Pancreas (tissue), 10 donors: Measurements from ENCODE around the gene RBM38. TPM values are rescaled to one million over a fixed set of nuclear protein-coding genes. Genes with fewer than 3 reads are reported as not detected.
"Not testable (repeated sequence)": the region's sequence is repeated elsewhere in the genome, so short reads cannot be mapped to it uniquely, and the experiment has no call there.

Source experiments
- ATAC-seq, 4 donors: fragments of 200-7000 bp; cut with Tn5 transposase; one replicate each; pipeline versions ENCODE4 v1.8.0 to v1.9.1; 2020; ENCODE audit warnings: mild to moderate bottlenecking in 4 of 4, moderate library complexity in 4 of 4
- DNase-seq, 6 donors: peaks; one replicate each; pipeline ENCODE4 v3.0.0-alpha.2; 2020
- FAIRE-seq: peaks from 2 replicates; lab custom pipeline; 2012; peaks lifted over from hg19 to GRCh38; lab: Jason Lieb, UNC
- H3K27ac ChIP-seq, 4 donors: fragments of 200-600 bp; sonication (generic); 1 replicate in 3 of 4; 2 replicates in 1 of 4; pipeline versions ENCODE4 v1.5.0 to v1.8.0; 2020
- H3K27me3 ChIP-seq, 4 donors: fragments of 200-600 bp; one replicate each; pipeline ENCODE4 v1.8.0; 2021
- H3K36me3 ChIP-seq, 3 donors: fragments of 200-600 bp; sonication (generic) in 1 of 3; one replicate each; pipeline versions ENCODE4 v1.5.0 to v1.8.0; 2020 to 2021
- H3K4me1 ChIP-seq, 3 donors: fragments of 200-600 bp; one replicate each; pipeline ENCODE4 v1.8.0; 2021
- H3K4me3 ChIP-seq, 4 donors: fragments of 200-600 bp; sonication (generic) in 2 of 4; one replicate each; pipeline versions ENCODE4 v1.5.0 to v1.8.0; 2020 to 2021
- H3K9me3 ChIP-seq, 4 donors: fragments of 200-600 bp; one replicate each; pipeline ENCODE4 v1.8.0; 2021
- WGBS, 2 donors: extraction: QIAGEN DNeasy Blood & Tissue Kit; methylation state at CpG; one replicate each; pipeline ENCODE4 v1.1.7; 2013; 5-methylcytosine and 5-hydroxymethylcytosine counted together
- intact Hi-C, 3 donors: fragments of 100-400 bp; cut with DNase I; formaldehyde crosslinking; loops; one replicate each; pipeline versions ENCODE4 v1.11.1 to v1.14.2; 2022
- polyA plus RNA-seq, 2 donors: library from polyadenylated mRNA; stranded (reverse); fragments of 200-250 nt; gene quantifications; one replicate each; pipeline ENCODE4 v1.2.3, GENCODE V29; 2013
- total RNA-seq, 6 donors: library from RNA; stranded (reverse); fragmentation: NEBNext Ultra II Directional in 4 of 6; extraction: Animal tissue kit (Norgen Biotek cat#: 25700) in 4 of 6; gene quantifications; one replicate each; pipeline versions ENCODE4 v1.2.1 to v1.2.4, GENCODE V29; 2021 to 2023
- TF ChIP-seq, protein P1 (sequence below), 4 donors: fragments of 200-600 bp; sonication (generic) in 3 of 4; IDR thresholded peaks; one replicate each; pipeline versions ENCODE4 v1.5.0 to v1.8.0; 2021; ENCODE audit warnings: antibody characterized with exemption in 4 of 4
- donor health status: healthy with polysubstance abuse.
- donor health status: DM: no; HTN: no; CAD: no; lungs with moderate emphysema.
- donor health status: DM: no; HTN: no; CAD: no.
- donor health status: control.
- donor health status: control.
- donor health status: Bipolar disorder and iron deficiency.
- donor health status: DM: yes; HTN: yes; CAD: no.
- donor health status: DM: no; HTN: no; CAD: no.
- donor health status: DM: no; HTN: no; CAD: no.
- donor health status: DM: yes; HTN: yes; CAD: no.

RBM38 gene
- total and polyA plus RNA-seq, 8 donors, result 3.9 to 13.1 (median 6.2) TPM

DNA sequence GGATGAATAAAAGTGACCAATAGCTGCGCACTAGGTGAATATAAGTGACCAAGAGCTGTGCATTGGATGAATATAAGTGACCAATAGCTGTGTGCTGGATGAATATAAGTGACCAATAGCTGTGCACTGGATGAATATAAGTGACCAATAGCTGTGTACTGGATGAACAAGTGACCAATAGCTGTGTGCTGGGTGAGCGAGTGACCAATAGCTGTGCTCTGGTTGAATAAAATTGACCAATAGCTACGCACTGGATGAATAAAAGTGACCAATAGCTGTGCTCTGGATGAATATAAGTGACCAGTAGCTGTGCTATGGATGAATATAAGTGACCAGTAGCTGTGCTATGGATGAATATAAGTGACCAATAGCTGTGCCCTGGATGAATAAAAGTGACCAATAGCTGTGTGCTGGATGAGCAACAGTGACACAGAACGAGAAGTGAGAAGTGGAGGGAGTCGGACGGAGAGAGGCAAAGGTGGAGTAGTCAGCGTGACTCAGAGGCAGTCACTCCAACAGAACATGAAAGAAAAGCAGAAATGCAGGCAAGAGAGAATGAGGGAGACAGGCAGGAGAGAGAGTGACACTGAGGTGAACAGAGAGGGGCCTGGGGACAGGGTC is 38.5 kb downstream of the RBM38 start:
- peaks cover 0 to 3% (median 0%) of the 10 kb centered on the region in 3 donors for H3K4me1 ChIP-seq
- H3K9me3 ChIP-seq, result no peaks in the 10 kb centered on the region
- H3K27ac ChIP-seq, result no peak overlapping the region
- no peak overlapping the region for H3K4me3 ChIP-seq
- intact Hi-C loops, result no loop called here
- TF ChIP-seq, protein P1, sequence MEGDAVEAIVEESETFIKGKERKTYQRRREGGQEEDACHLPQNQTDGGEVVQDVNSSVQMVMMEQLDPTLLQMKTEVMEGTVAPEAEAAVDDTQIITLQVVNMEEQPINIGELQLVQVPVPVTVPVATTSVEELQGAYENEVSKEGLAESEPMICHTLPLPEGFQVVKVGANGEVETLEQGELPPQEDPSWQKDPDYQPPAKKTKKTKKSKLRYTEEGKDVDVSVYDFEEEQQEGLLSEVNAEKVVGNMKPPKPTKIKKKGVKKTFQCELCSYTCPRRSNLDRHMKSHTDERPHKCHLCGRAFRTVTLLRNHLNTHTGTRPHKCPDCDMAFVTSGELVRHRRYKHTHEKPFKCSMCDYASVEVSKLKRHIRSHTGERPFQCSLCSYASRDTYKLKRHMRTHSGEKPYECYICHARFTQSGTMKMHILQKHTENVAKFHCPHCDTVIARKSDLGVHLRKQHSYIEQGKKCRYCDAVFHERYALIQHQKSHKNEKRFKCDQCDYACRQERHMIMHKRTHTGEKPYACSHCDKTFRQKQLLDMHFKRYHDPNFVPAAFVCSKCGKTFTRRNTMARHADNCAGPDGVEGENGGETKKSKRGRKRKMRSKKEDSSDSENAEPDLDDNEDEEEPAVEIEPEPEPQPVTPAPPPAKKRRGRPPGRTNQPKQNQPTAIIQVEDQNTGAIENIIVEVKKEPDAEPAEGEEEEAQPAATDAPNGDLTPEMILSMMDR (IDR thresholded peaks at IDR 0.05), result no peak
- H3K36me3 ChIP-seq, result no peaks in the 10 kb centered on the region
- no peak for FAIRE-seq
- ATAC-seq, result no peak
- 78 to 83% methylated on average over 7 of the region's 7 CpGs for WGBS, 2 donors
- H3K27me3 ChIP-seq, result no peaks in the 10 kb centered on the region
- DNase-seq, result peak in 1 of 6 donors; percentile 2

DNA sequence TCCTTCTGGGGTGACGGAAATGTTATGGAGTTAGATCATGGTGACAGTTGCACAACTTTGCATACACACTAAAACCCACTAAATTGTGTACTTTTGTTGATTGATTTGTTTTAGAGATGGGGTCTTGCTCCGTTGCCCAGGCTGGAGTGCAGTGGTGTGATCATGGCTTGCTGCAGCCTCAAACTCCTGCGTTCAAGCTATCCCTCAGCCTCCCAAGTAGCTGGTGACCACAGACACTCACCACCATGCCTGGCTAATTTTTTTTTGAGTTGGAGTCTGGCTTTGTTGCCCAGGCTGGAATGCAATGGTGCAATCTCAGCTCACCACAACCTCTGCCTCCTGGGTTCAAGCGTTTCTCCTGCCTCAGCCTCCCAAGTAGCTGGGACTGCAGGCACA is 39.0 kb downstream of the RBM38 start:
- H3K27ac ChIP-seq, H3K4me3 ChIP-seq, H3K4me1 ChIP-seq, intact Hi-C loops, H3K9me3 ChIP-seq, ATAC-seq, FAIRE-seq, H3K27me3 ChIP-seq, H3K36me3 ChIP-seq: not testable (repeated sequence)
- WGBS, 2 donors, result 69 to 91% methylated on average over 4 of the region's 4 CpGs
- DNase-seq, result peak in 1 of 6 donors; percentile 1

DNA sequence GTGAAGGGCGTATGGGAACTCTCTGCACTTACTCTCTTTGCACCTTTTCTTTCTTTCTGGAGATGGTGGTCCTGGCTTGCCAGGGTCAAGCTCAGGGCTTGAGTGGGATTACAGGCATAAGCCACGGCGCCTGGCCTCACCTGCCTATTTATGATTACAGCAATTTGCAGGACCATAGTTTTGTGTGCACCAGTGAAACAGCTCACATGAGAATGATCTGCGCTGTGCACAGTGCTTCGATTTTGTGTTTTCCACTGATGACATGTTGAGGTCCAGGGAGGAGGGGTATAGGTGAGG is 40.3 kb downstream of the RBM38 start:
- Histone ChIP-seq H3K4me1 (peaks cover 0 to 4% (median 3%) of the 10 kb centered on the region in 3 donors), H3K27ac (no peak overlapping the region), H3K4me3 (no peak overlapping the region), H3K9me3 (no peaks in the 10 kb centered on the region), H3K27me3 (no peaks in the 10 kb centered on the region), H3K36me3 (no peaks in the 10 kb centered on the region)
- WGBS, 2 donors, result 77 to 84% methylated on average over 5 of the region's 5 CpGs
- TF ChIP-seq, protein P1 (IDR thresholded peaks at IDR 0.05), result no peak
- FAIRE-seq, result no peak
- no peak for ATAC-seq
- intact Hi-C loops, result no loop called here
- peak in 1 of 6 donors; percentile 1 for DNase-seq

DNA sequence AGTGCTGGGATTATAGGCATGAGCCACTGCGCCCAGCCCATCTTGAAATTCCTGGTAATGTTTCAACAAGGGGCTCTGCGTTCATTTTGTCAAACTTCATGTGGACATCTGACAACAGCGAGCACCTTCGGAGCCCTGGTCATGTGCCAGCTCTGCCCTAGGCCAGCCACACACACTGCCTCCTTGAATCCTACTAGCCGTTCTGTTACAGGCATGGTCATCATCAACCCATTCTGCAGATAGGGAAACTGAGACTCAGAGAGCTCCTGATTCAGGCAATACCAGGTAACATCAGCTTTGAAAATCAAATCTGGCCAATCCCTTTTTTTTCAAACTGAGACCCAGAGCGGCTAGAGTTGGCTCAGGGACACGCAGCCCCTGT is 41.3 kb downstream of the RBM38 start:
- no peak overlapping the region for H3K27ac ChIP-seq
- FAIRE-seq (no peak), DNase-seq (peak in 1 of 6 donors; percentile 23), ATAC-seq (no peak)
- no peak overlapping the region for H3K4me3 ChIP-seq
- H3K36me3 ChIP-seq, result no peaks in the 10 kb centered on the region
- intact Hi-C loops, result no loop called here
- 89 to 90% methylated on average over 7 of the region's 7 CpGs for WGBS, 2 donors
- no peaks in the 10 kb centered on the region for H3K27me3 ChIP-seq
- TF ChIP-seq, protein P1 (IDR thresholded peaks at IDR 0.05), result no peak
- H3K9me3 ChIP-seq, result no peaks in the 10 kb centered on the region
- H3K4me1 ChIP-seq, result peaks cover 0 to 4% (median 3%) of the 10 kb centered on the region in 3 donors

DNA sequence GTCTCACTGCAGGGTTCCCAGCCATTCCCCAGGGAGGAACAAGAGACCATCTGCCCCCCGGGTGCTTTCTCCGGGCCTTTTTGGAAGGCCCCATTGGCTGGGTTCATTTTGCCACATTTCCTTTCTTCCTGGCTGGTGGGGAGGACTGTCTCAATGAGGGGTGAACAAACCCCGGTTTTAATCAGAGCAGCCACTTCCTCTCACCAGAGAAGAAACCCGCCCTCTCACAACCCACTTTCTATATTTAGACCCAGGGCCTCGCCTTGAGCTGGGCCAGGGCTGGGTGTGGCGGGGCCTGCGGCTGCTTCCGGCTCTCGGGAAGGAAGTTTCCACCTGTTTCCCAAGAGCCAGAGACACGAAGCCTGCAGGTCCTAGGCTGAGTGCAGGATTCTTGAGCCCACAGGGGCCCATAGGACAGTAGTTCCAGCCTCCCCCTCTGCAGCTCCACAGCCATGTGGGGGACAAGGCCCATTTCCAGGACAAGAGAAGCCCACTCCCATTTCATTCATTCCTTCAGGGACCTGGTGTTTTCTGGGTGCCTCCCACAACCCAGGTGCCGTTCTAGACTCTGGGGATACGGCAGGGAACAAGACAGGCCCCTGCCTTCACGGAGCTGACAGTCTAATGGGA is 41.8 kb downstream of the RBM38 start:
- TF ChIP-seq, protein P1 (IDR thresholded peaks at IDR 0.05), result no peak
- H3K4me1 ChIP-seq, result peaks cover 0 to 4% (median 3%) of the 10 kb centered on the region in 3 donors
- H3K4me3 ChIP-seq, result no peak overlapping the region
- WGBS, 2 donors, result 61 to 71% methylated on average over 13 of the region's 13 CpGs
- no peaks in the 10 kb centered on the region for H3K36me3 ChIP-seq
- H3K27ac ChIP-seq, result no peak overlapping the region
- H3K27me3 ChIP-seq, result no peaks in the 10 kb centered on the region
- DNase-seq (peak in 1 of 6 donors; percentile 40), FAIRE-seq (no peak), ATAC-seq (peak in 2 of 4 donors; percentile 20 to 21)
- no peaks in the 10 kb centered on the region for H3K9me3 ChIP-seq
- intact Hi-C loops, result no loop called here
